Measurements from ENCODE around the gene HIVEP2. TPM values are rescaled to one million over a fixed set of nuclear protein-coding genes. Genes with fewer than 3 reads are reported as not detected.
A peak's percentile ranks its signal among the peaks of the same experiment; 100 is the strongest.

HIVEP2 gene
- total and polyA plus RNA-seq, 7 donors = 6.2 to 39.7 (median 22.6) TPM

DNA sequence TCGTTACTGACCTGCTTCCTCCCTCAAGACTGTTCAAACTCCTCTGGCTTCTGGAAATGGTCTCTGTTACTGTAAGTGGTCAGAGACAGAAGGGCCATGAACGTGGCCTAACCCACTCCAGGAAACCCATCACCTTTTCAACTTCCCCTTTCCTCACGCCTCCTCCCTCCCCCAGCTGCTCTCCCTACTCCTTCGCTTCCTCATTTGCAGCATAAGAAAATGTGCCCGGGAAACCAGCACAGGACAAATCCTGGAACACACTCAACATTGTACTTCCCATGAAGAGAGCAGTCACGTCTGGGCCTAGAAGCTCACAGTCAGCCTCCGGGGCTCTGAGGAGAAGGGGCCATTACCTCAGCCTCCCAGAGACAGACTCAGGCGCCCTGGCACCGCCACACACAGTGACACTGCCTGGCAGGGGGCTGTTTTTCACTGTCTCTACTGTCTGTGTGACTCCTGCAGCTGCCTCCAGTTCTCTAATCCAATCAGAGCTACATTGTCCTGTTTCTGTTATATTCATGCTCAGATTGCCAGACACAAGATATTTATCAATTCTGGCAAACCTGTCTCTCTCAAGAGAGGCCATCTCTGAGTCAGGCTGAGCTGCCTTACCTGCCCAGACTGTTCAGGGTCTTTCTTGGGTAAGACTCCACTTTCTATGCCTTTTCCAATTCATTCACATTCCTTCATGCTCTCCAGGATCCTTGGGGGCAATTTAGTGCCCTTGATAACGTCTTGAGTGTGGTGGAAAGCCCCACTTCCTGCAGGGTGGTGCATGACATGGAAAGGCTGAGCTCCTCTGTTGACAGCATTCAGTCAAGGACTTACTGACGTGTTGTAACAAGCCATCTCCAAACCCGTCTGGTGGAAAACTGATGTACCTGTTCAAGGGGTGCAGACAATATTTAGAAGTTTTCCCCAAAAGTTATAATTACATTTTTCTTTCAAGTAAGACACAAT, 242.2 kb downstream of the HIVEP2 start:
- H3K4me3 ChIP-seq = no peak overlapping the region
- intact Hi-C loops (cut with DNase I) = loop anchor here in 1 of 2 donors (5.0 kb wide), 1 partner anchor 245 kb away; the partner anchor contains the start of gene HIVEP2
- no peaks in the 10 kb centered on the region for H3K9me3 ChIP-seq
- TF ChIP-seq, protein P1, sequence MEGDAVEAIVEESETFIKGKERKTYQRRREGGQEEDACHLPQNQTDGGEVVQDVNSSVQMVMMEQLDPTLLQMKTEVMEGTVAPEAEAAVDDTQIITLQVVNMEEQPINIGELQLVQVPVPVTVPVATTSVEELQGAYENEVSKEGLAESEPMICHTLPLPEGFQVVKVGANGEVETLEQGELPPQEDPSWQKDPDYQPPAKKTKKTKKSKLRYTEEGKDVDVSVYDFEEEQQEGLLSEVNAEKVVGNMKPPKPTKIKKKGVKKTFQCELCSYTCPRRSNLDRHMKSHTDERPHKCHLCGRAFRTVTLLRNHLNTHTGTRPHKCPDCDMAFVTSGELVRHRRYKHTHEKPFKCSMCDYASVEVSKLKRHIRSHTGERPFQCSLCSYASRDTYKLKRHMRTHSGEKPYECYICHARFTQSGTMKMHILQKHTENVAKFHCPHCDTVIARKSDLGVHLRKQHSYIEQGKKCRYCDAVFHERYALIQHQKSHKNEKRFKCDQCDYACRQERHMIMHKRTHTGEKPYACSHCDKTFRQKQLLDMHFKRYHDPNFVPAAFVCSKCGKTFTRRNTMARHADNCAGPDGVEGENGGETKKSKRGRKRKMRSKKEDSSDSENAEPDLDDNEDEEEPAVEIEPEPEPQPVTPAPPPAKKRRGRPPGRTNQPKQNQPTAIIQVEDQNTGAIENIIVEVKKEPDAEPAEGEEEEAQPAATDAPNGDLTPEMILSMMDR (IDR thresholded peaks at IDR 0.05) = no peak
- H3K27ac ChIP-seq = peak overlapping the region; percentile 17
- H3K27me3 ChIP-seq (ENCODE audit: insufficient read depth in 3 of 3, low read length in 2 of 3) = no peaks in the 10 kb centered on the region
- DNase-seq = peak; percentile 29 to 57
- ATAC-seq = peak in 1 of 4 donors; percentile 40
- 61 to 62% (median 61%) methylated on average over 12 of the region's 12 CpGs for WGBS, 3 donors
- no peaks in the 10 kb centered on the region for H3K4me1 ChIP-seq
- no peaks in the 10 kb centered on the region for H3K36me3 ChIP-seq (ENCODE audit: insufficient read depth in 1 of 2, low read depth in 1 of 2)

Other genes starting within 250 kb of the HIVEP2 start
- 10 to 100 TPM in 2 of 4 donors, 1 to 10 TPM in 2; 4.8 to 24.6 (median 9.4) TPM for gene AIG1, start 115.7 kb upstream of the HIVEP2 start, total RNA-seq
- 1 to 10 TPM; 4.0 to 5.8 (median 4.8) TPM for gene AIG1, start 115.7 kb upstream of the HIVEP2 start, polyA plus RNA-seq